Loucy (cell line): ENCODE data around the gene CYTH1.

Experiments
- H2AFZ ChIP-seq: fragments of 200-600 bp; sonication (generic); 2 replicates; pipeline ENCODE4 v1.6.0; 2016; ENCODE audit warnings: antibody characterized with exemption, mild to moderate bottlenecking, low read length, moderate library complexity
- H3F3A ChIP-seq: fragments of 200-600 bp; 2 replicates; pipeline ENCODE4 v1.6.0; 2016; ENCODE audit warnings: antibody characterized with exemption, low read depth, mild to moderate bottlenecking
- H3K27me3 ChIP-seq: fragments of 200-600 bp; sonication (generic); 2 replicates; pipeline ENCODE4 v1.6.1; 2014; ENCODE audit warnings: low read length, mild to moderate bottlenecking; ENCODE audit not compliant: insufficient read depth, poor library complexity, severe bottlenecking
- H3K36me3 ChIP-seq: fragments of 200-600 bp; sonication (generic); 2 replicates; pipeline ENCODE4 v1.6.1; 2016; ENCODE audit warnings: low read length; ENCODE audit not compliant: insufficient read depth
- H3K4me1 ChIP-seq: fragments of 200-600 bp; sonication (generic); 2 replicates; pipeline ENCODE4 v1.5.1; 2014; ENCODE audit warnings: low read length, mild to moderate bottlenecking; ENCODE audit not compliant: insufficient read depth, poor library complexity, severe bottlenecking
- H3K4me2 ChIP-seq: fragments of 200-600 bp; sonication (generic); 2 replicates; pipeline ENCODE4 v1.6.0; 2014; ENCODE audit warnings: antibody characterized with exemption, low read length, low read depth, mild to moderate bottlenecking; ENCODE audit not compliant: poor library complexity, severe bottlenecking
- H3K4me3 ChIP-seq: fragments of 200-600 bp; sonication (generic); 2 replicates; pipeline ENCODE4 v1.5.1; 2014; ENCODE audit warnings: low read length, mild to moderate bottlenecking, mixed read lengths; ENCODE audit not compliant: poor library complexity, severe bottlenecking
- H3K79me2 ChIP-seq: fragments of 200-600 bp; sonication (generic); 2 replicates; pipeline ENCODE4 v1.6.1; 2014; ENCODE audit warnings: low read length; ENCODE audit not compliant: insufficient read depth
- H3K9ac ChIP-seq: fragments of 200-600 bp; sonication (generic); 2 replicates; pipeline ENCODE4 v1.6.0; 2014; ENCODE audit warnings: mild to moderate bottlenecking, low read depth, low read length, moderate library complexity; ENCODE audit not compliant: poor library complexity, severe bottlenecking
- H3K9me2 ChIP-seq: fragments of 200-600 bp; sonication (generic); replicated peaks from 2 replicates; pipeline ENCODE4 v1.6.1; 2016; ENCODE audit warnings: low read depth, low read length, mixed read lengths
- H3K9me3 ChIP-seq: fragments of 200-600 bp; sonication (generic); 2 replicates; pipeline ENCODE4 v1.6.1; 2014; ENCODE audit warnings: mild to moderate bottlenecking, antibody characterized with exemption, low read length, low read depth; ENCODE audit not compliant: insufficient read depth
- H4K20me1 ChIP-seq: fragments of 200-600 bp; sonication (generic); 2 replicates; pipeline ENCODE4 v1.6.0; 2014; ENCODE audit warnings: antibody characterized with exemption, low read length, mild to moderate bottlenecking; ENCODE audit not compliant: insufficient read depth, poor library complexity, severe bottlenecking
- EZH2phosphoT487 ChIP-seq: fragments of 200-600 bp; IDR thresholded peaks from 2 replicates; pipeline ENCODE4 v1.6.1; 2018; ENCODE audit warnings: antibody characterized with exemption, mild to moderate bottlenecking, moderate library complexity, borderline replicate concordance
- TF ChIP-seq, protein P1 (sequence below): fragments of 200-600 bp; sonication (generic); conservative IDR thresholded peaks from 2 replicates; pipeline ENCODE4 v1.5.1; 2014; ENCODE audit warnings: mild to moderate bottlenecking, antibody characterized with exemption, low read length

CYTH1 gene

DNA sequence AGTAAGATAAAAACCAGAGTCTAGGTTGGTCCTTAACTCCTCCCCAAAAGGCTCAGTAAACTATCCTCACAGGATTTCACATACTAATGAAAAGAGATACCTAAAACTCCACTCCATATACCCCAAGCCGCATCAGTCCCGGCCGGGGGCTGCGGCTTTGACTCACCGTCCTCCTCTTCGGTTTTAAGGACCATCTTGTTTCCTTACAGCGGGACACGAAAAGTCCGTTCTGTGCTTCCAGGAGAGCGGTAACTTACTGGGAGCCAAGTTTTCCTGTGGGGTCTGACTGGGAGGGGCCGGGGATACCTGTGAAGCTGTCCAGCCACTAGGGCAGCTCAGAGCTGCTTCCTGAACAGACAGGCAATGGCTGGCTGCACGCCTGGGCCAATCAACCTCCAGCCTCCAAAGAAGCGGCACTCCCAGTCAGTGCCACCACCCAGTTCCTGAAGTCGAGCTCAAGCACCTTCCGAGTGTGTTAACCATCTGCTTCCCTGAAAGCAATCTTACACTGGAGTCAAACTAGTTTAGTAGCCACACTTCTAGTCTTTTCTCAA is 45.5 kb downstream of the CYTH1 start:
- Histone ChIP-seq H2AFZ (peak overlapping the region; percentile 49), H3K4me1 (peaks cover 82% of the 10 kb centered on the region), H3K9me3 (no peaks in the 10 kb centered on the region), H3K36me3 (no peaks in the 10 kb centered on the region), H4K20me1 (peaks cover 47% of the 10 kb centered on the region), H3K4me2 (peak overlapping the region; percentile 83), H3K27me3 (no peaks in the 10 kb centered on the region), H3F3A (peaks cover 15% of the 10 kb centered on the region), H3K4me3 (peak overlapping the region; percentile 98), H3K9me2 (no peaks in the 10 kb centered on the region), H3K9ac (peak overlapping the region; percentile 90), H3K79me2 (peaks cover 94% of the 10 kb centered on the region)
- TF ChIP-seq, protein P1, sequence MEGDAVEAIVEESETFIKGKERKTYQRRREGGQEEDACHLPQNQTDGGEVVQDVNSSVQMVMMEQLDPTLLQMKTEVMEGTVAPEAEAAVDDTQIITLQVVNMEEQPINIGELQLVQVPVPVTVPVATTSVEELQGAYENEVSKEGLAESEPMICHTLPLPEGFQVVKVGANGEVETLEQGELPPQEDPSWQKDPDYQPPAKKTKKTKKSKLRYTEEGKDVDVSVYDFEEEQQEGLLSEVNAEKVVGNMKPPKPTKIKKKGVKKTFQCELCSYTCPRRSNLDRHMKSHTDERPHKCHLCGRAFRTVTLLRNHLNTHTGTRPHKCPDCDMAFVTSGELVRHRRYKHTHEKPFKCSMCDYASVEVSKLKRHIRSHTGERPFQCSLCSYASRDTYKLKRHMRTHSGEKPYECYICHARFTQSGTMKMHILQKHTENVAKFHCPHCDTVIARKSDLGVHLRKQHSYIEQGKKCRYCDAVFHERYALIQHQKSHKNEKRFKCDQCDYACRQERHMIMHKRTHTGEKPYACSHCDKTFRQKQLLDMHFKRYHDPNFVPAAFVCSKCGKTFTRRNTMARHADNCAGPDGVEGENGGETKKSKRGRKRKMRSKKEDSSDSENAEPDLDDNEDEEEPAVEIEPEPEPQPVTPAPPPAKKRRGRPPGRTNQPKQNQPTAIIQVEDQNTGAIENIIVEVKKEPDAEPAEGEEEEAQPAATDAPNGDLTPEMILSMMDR = peak; percentile 37
- no peak for TF ChIP-seq EZH2phosphoT487

GRCh38 chr17:78735832-78736525 is 46.1 kb downstream of the CYTH1 start:
- Histone ChIP-seq H3K27me3 (no peaks in the 10 kb centered on the region), H3K9me3 (no peaks in the 10 kb centered on the region), H3K4me2 (peak overlapping the region; percentile 83), H3F3A (peaks cover 15% of the 10 kb centered on the region), H3K9me2 (no peaks in the 10 kb centered on the region), H2AFZ (peak overlapping the region; percentile 49; the same call in 1 of the 2 replicates), H3K4me1 (peaks cover 82% of the 10 kb centered on the region), H4K20me1 (peaks cover 47% of the 10 kb centered on the region), H3K36me3 (no peaks in the 10 kb centered on the region), H3K79me2 (peaks cover 94% of the 10 kb centered on the region), H3K9ac (peak overlapping the region; percentile 90), H3K4me3 (peak overlapping the region; percentile 98)
- no peak for TF ChIP-seq EZH2phosphoT487
- TF ChIP-seq, protein P1 = no peak

- H4K20me1 ChIP-seq = peaks cover 47% of the 10 kb centered on the region
- peaks cover 9% of the 10 kb centered on the region for H3F3A ChIP-seq
- peaks cover 94% of the 10 kb centered on the region for H3K79me2 ChIP-seq
- H3K27me3 ChIP-seq = no peaks in the 10 kb centered on the region
- no peak for TF ChIP-seq EZH2phosphoT487
- TF ChIP-seq, protein P1 = no peak
- peak overlapping the region; percentile 83 for H3K4me2 ChIP-seq
- H3K36me3 ChIP-seq = no peaks in the 10 kb centered on the region
- peak overlapping the region; percentile 90 for H3K9ac ChIP-seq
- no peak overlapping the region for H2AFZ ChIP-seq
- H3K9me2 ChIP-seq = no peaks in the 10 kb centered on the region
- H3K9me3 ChIP-seq = no peaks in the 10 kb centered on the region
- H3K4me1 ChIP-seq = peaks cover 76% of the 10 kb centered on the region
- peak overlapping the region; percentile 98 for H3K4me3 ChIP-seq
These were observed 47.1 kb downstream of the CYTH1 start for GRCh38 chr17:78734793-78735641.
